HG03066 (cell line): ENCODE data around the gene STAM2.
"Not testable (repeated sequence)": the region's sequence is repeated elsewhere in the genome, so short reads cannot be mapped to it uniquely, and the experiment has no call there.

ENCODE experiments used
- ATAC-seq: cut with Tn5 transposase; IDR thresholded peaks from one replicate; pipeline ENCODE4 v1.9.1; 2021; ENCODE audit warnings: low read depth; ENCODE audit not compliant: unreplicated experiment

The STAM2 gene

DNA sequence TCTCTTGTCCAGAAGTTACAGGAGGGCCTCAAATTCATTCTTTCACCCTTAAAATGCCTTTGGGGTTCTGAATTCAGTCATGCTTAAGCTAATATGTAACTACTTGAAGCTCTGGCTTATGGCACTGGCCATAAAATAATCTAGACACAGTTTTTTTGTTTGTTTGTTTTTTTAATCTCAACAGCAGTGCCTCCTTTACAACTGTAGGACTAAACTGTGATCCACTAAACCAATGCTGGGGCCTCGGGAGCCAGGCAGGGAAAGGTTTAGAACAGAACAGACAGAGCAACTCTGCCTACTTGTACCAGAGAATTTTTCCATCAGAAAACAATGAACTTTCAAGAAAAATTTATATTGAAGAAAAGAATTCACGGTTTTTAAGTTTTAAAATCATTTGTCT, 1.7 kb downstream of the STAM2 start:
- ATAC-seq = no peak

- not testable (repeated sequence) for ATAC-seq
Measured at GRCh38 chr2:152172201-152172785, 3.3 kb downstream of the STAM2 start.

DNA sequence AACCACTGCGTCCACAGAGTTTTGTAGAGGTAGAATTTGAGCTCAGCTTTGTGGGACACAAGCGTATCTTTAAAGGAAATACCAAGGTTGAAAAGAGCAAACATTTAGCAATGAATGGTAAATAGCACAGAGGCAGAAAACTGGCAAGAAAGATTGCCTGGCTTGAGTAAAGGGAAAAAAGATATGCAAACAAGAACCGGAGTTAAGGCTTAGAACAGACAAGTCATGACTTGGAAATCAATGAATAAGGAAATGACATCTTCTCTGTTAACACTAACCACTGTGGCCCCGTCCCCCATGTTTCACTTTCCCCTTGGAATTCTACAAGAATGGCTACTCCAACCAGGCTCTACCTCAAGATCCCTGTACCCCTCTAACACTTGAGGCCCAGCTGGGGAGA, 3.8 kb downstream of the STAM2 start:
- no peak for ATAC-seq

DNA sequence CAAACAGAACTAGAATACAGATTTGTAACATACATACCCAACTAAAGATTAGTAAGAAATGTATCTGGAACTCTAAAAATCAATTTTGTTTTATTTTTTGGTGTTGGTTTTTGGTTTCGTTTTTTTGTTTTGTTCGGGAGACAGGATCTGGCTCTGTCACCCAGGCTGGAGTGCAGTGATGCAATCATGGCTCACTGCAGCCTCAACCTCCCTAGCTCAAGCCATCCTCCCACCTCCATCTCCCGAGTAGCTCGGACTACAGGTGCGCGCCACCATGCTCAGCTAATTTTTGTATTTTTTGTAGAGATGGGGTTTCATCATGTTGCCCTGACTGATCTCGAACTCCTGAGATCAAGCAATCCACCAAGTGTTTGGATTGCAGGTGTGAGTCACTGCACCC, 6.4 kb downstream of the STAM2 start:
- ATAC-seq = not testable (repeated sequence)

DNA sequence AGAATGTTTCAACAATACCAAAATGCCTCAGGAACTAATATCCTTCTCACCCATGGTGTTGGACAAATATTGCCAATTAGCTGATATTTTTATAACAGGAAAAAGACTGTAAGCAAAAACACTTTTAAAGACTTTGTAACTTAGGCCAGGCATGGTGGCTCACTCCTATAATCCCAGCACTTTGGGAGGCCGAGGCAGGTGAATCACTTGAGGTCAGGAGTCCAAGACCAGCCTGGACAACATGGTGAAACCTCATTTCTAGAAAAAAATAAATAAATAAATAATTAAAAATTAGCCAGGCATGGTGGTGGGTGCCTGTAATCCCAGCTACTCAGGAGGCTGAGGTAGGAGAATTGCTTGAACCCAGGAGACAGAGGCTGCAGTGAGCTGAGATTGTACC, 8.1 kb downstream of the STAM2 start:
- ATAC-seq = not testable (repeated sequence)

- peak; percentile 40 for ATAC-seq
Measured at GRCh38 chr2:152167065-152167464, 8.5 kb downstream of the STAM2 start.

- ATAC-seq = peak; percentile 69
Measured at GRCh38 chr2:152166633-152167032, 8.9 kb downstream of the STAM2 start.

- ATAC-seq = no peak
Measured at GRCh38 chr2:152165780-152166179, 9.8 kb downstream of the STAM2 start.

DNA sequence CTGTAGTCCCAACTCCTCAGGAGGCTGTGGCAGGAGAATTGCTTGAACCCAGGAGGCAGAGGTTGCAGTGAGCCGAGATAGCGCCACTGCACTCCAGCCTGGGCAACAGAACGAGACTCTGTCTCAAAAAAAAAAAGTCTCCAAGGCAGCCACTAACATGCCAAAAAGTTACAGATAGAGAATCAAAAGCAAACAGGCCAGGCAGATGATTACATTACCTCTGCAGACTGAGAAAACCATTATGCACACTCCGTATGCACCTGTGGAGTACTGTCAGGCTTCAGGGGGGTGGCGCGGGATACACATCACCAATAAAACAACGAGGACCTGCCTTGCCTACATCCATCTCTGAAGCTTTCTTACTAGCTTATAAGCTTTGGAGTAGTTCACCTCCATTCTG, 10.3 kb downstream of the STAM2 start:
- ATAC-seq = no peak

GRCh38 chr2:152163669-152164068, 11.9 kb downstream of the STAM2 start:
- ATAC-seq = not testable (repeated sequence)

- ATAC-seq = no peak
Measured at GRCh38 chr2:152162141-152162540, 13.4 kb downstream of the STAM2 start.

DNA sequence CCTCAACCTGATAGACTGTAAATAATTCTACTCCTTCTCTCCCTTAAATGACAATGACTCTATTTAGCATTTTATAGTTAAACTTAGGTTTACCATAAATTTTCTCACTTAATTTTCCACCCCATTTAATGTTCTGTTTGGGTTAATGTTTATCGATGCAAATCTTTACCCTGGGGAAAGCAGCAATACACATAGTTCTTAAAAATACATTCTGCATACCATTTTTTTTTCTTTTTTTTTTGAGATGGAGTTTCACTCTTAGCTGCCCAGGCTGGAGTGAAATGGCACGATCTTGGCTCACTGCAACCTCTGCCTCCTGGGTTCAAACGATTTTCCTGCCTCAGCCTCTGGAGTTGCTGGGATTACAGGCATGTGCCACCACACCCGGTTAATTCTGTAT, 14.0 kb downstream of the STAM2 start:
- no peak for ATAC-seq

DNA sequence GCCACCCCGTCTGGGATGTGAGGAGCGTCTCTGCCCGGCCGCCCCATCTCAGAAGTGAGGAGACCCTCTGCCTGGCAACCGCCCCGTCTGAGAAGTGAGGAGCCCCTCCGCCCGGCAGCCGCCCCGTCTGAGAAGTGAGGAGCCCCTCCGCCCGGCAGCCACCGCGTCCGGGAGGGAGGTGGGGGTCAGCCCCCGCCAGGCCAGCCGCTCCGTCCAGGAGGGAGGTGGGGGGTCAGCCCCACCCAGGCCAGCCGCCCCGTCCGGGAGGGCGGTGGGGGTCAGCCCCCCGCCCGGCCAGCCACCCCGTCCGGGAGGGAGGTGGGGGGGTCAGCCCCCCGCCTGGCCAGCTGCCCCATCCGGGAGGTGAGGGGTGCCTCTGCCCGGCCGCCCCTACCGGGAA, 15.2 kb downstream of the STAM2 start:
- ATAC-seq = not testable (repeated sequence)

- no peak for ATAC-seq
Measured at GRCh38 chr2:152157253-152157652, 18.3 kb downstream of the STAM2 start.

DNA sequence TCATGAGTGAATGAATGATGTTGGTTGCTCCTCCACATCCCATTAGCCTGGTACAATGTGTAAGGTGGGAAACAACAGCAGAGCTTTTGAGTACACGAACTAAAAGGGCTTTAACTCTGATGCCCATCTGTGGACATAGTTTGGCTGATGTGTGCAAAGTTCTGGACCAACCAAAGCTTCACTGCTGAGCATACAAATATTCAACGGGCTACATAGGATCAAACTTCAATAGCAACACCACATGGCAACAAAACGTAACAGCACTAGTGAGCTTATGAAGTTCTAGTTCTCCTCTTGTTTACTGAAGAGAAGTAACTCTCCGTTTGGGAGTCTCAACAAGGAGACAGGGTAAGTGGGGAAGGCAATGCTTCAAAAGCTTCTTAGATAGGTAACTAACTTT, 20.4 kb downstream of the STAM2 start:
- no peak for ATAC-seq

- no peak for ATAC-seq
Measured at GRCh38 chr2:152154462-152154861, 21.1 kb downstream of the STAM2 start.

GRCh38 chr2:152134488-152135280, 40.9 kb downstream of the STAM2 start:
- no peak for ATAC-seq

DNA sequence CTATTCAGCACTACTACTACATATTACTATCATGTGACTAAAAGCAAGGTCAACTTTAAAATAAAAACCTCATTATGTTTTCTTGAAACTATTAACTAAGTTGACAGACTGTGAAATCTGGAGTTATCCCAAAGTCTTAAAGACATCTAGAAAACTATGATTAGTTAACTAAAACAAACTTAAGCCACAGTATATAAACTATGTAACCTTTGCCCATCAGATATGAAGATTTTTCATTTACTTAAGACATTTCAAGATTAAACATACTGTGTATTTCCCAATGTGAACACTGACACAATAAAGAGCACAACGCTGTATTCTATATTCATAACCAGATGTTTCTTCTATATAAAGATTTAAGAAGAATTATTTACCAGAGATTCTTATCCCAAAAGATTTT, 43.3 kb downstream of the STAM2 start:
- ATAC-seq = no peak

DNA sequence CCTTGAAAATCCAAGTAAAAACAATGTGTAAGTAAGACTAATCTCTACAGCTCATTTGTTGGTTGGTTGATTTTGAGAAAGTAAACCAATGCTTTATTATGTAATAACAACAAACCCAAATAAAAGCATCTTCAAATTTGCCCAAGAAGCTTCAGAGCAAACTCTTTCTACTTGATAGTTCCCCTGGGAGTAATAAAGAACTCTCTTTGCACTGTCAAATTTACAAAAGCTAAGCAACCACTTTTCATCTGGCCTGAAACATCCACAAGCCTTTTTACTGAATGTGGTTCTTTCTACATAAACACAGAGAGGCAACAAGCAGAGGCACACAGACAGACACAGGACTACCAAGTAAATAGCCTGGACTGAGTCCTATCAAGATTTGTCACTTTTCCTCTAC, 47.9 kb downstream of the STAM2 start:
- ATAC-seq = no peak

DNA sequence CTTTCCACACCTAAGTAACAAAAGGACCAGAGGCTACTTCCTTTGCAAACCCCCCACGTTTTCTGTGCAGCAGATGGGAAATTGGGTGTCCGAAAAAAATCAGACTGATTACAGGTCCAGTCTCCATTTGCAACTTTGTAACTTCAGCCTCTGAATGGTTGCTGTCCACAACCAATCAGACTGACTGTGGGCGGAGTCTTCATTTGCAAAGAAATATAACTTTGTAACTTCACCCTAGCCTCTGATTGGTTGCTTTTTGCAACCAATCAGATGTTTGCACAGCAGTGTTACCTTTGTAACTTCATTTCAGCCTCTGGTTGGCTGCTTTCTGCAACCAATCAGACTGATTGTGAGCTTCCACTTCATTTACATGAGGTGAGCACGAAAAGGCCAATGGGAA, 48.9 kb downstream of the STAM2 start:
- ATAC-seq = no peak

DNA sequence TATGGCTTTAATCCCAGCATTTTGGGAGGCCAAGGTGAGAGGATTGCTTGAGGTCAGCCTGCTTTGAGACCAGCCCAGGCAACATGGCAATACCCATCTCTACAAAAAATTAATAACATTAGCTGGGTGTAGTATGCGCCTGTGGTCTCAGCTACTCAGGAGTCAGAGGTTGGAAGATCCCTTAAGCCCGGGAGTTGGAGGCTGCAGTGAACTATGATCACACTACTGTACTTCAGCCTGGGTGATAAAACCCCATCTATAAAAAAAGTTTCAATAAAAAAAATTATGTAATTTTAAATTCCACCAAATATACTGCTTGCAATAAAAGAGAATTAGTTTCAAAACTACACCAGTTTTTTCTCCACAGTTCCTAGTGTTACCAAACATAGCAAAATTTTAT, 53.4 kb downstream of the STAM2 start:
- no peak for ATAC-seq

GRCh38 chr2:152120430-152120829, 55.1 kb downstream of the STAM2 start:
- no peak for ATAC-seq
